Stimulated activated CD4-positive, alpha-beta T cell treated with anti-CD3 and anti-CD28 coated beads, Interleukin-1b, Interleukin-23, amount 100 ng/mL, for 4 hours (primary cell): ENCODE data around the gene COL16A1.

ENCODE experiments used
- DNase-seq, 2 donors: peaks; one replicate each; pipeline ENCODE4 v3.0.0-alpha.2; 2020; ENCODE audit warnings: low read depth in 2 of 2

Gene COL16A1

DNA sequence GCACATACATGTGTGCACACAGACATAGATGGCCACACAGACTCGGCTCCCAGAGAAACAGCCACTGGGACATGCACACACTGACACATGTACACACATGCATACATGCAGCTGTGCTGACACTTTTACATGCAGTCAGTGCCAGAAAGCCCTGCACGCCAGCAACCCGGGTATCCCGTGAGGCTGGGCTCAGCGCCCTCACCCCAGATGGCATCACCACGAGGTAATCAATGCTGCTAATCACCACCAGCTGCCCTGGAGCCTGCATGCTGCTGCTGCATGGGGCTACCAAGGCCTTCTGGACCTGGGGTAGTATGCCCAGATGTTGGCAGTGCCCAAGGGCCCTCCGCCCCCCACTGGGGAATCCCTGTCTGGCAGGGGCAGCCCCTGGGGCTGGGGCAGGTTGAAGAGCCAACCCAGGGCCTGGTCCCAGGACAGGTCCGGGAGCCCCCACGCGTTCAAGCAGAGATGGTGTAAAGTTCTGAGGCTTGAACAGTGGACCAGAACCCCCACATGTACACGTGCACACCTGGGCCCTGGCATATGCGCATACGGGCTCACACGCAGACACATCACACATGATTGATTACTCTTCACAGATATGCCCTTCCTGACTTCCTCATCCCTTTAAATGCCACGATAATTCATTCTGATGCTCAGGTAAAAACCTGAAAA lies 2.7 kb upstream of the COL16A1 start:
- no peak for DNase-seq

- peak; percentile 42 to 45 for DNase-seq
Measured at GRCh38 chr1:31705080-31705866, 1.5 kb upstream of the COL16A1 start.

GRCh38 chr1:31704271-31705079 lies 658 bp upstream of the COL16A1 start:
- no peak for DNase-seq

- DNase-seq = no peak
Measured at GRCh38 chr1:31702836-31703404, 897 bp downstream of the COL16A1 start.

- DNase-seq = peak in 1 of 2 donors; percentile 28
Measured at GRCh38 chr1:31701091-31701736, 2.6 kb downstream of the COL16A1 start.

DNA sequence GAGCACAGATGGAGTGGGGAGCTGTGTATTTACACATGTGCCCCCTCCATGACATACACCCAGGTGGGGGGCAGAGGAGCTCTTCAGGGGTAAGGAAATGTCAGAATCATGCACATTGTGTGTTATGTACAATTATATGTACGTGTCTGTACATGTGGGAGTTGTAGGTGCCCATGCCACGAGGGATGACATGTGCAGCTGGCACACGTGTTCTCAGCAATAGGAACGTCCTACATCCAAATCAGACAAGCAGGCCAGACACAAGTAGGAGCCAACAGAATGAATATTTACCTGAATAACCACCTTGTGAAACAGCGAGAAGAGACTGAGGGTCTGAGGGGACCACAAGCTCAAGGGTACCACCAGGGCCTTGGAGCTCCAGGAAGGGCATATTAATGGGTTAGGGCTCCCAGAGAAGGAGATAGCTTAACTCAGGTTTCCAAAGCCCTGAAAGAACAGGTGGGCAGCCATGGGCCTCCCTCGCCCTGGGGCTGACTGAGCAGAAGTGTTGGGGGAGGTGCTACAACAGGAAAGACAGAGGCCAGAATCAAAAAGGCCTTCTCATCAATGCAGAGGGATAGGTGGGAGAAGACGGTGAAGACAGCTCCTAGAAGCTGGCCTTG lies 3.2 kb downstream of the COL16A1 start:
- DNase-seq = no peak

DNA sequence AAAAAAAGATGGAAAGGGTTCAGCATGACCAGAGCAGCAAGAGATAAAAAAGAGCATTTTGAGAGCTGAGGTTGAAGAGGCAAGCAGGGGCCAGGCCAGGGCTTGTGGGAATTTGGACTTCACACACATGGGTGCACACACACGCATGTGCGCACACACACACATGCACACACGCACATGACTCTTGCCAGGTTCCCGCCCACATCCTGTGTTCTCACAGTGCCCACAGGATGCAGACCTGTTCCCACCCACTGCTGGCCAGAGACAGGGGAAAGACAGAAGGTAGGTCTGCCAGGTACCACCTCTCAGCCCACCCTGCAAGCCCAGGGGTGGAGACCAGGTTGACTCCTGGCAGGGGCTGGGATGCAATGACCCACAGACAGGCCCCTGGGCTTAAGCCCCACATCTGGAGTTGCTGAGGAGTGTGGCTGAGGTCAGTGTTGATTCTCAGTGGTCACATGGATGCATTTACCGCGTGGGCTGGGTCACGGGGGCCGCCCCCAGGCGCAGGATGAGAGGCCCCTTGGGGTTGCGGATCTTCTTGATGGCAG lies 4.4 kb downstream of the COL16A1 start:
- DNase-seq = no peak

GRCh38 chr1:31697369-31697984 lies 6.3 kb downstream of the COL16A1 start:
- DNase-seq = no peak

DNA sequence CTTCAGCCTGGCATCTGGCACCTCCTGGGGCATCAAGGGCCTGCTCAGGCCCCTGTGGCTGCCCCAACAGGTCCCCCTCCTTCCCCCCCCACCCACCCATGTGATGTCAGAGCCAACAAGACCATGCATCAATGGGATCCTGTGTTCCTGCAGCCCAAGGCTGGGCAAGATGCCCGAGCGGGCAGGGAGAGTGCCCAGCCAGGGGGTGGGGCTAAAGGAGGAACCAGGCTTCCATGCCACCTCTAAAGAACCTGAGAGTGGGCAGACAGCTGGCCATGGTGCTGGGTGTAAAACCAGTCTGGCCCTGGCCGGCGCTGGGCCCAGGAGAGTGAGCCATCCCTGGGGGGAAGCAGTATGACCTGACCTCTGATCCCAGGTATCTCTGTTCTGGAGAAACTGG lies 7.6 kb downstream of the COL16A1 start:
- no peak for DNase-seq

DNA sequence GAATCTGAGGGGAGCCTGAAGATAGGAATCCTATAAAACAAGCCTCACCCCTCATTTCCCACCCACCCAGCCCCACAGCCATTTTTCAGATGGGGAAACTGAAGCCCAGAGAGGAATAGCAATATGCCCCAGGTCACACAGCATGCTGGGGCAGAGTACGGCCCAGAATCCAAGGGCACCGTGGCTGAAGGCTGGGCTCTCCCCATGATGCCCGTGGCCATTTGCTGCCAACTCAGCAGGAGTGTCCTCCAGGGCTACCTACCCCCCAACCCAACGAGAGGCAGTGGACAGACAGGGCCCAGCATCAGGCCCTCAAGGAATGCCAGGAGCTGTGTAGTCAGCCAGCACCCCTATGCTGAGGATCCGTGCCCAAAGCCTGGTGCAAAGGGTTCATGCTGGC lies 8.5 kb downstream of the COL16A1 start:
- no peak for DNase-seq

DNA sequence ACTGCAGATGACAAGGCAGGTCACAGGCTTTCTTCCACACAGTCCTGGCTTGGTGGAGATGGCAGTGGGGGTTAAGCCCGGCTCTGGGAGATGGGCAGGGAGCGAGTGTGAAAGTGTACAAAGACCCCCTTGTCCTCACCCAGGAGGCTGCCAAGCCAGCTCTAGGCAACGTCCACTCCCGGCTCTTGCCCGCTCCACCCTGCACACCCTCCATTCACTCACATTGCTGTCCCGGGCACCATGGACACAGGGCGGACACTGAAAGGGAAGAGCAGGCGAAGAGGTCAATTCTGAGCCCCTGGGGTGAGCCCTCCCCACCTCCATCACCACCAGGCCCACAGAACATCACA lies 8.9 kb downstream of the COL16A1 start:
- DNase-seq = no peak

DNA sequence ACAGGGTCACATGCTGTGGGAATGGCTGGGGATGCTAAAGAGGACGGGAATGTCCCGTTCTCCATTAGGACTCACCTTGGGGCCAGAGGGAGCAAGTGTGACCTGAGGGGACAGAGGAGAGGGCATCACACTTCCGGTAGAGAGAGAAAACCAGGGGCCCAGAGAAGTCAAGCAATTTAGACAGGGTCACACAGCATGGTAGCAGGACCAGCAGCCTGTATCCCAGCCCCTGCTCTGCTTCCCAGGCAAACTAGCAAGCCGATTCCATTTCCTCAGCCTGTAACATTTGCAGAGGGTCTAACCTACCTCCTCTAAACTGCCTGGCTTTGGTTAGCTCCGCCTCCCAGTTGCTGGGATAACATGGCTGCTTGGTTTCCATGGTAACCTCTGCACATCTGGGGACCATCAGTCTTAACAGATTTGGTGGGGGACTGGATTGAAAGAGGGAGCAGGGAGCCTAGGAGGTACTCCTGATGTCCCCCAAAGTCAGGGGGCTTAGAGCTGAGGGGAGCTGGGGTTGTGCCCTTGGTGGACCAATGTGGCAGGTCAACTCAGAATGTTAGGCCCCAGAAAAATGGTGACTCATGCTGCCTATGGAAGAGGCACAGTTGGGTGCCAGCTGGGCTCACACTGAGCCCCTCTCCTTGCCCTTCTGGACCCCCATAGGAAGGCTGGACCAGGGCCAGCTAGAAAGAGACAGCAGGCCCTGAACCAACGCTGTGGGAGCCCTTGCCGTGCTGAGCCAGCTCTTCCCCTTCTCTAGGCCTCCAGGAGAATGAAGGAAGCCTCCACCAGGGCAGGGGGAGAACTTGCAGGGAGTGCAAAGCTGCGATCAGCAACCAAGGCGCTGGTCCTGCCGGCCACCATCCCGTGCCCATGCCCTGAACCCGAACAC lies 9.5 kb downstream of the COL16A1 start:
- no peak for DNase-seq

GRCh38 chr1:31693231-31693630 lies 10.6 kb downstream of the COL16A1 start:
- DNase-seq = no peak

DNA sequence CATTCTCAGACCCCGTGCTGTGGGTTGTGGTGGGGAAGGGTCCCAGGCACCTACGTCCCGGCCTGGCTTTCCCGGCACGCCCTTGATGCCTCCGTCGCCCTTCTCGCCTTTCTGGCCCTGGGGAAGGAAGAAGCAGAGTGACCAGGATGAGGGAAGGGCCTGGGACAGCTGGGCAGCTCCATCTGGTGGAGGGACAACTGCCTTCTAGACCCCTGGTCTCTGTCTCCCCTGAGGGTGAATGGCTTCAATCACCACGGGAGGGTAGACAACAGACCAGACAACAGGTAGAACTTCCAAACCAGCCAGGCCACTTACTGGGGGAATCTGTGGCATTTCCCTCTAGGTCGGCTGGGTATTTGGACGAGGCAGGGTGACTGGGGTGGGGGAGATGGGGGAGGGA lies 11.9 kb downstream of the COL16A1 start:
- no peak for DNase-seq

- no peak for DNase-seq
Measured at GRCh38 chr1:31691446-31691845, 12.4 kb downstream of the COL16A1 start.

DNA sequence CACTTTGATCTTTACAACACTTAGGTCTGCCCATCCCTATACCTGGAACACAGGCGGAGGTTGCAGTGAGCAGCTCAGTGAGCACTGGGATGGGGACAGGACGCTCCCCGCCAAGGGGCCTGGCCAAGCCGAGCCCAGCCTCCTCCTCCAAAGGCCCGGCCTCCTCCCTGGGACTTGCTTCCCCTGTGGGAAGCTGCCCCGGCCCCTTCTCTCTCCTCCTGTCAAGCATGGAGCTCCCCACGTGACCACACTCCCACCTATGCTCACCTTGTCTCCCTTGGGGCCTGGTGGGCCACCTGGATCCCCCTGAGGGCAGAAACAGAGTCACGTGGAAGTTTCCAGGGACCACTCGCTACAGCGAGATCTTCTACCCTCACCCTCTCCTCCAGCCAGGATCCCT lies 12.9 kb downstream of the COL16A1 start:
- DNase-seq = no peak

DNA sequence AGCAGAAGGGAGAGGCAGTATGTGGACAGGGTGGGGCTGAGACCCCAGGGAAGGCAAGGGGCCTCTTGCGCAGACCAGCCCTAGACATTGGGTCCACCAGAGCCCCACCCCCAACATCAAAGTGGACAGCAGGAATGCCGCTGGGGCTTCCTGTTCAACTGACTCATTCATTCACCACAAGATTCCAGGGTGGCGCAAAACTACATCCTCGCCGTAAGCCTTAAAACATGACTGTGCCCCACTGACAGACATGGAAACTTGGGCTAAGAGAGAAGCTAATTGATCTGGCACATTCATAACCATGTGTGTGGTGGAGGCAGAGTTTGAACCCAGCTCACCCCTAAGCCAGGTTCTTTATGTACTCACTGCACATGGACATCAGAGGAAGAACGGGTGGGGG lies 14.0 kb downstream of the COL16A1 start:
- no peak for DNase-seq

DNA sequence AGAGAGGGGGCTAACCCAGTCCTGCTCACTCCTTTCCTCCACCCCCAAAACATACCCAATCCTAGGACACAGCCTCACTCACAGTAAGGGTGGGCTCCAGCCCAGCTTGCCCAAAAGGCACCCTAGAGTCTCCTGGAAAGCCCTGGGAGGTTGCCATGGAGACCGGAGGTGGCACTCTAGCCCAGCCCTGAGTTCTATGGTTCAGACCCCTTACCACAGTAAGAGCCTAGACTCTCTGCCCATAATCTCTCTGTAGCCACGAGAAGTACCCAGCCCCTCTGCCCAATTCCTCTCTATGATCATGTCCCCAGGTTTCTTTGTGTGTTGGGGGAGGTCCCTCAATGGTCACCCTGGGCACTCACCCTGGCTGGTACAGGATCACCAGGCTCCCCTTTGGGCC lies 14.4 kb downstream of the COL16A1 start:
- DNase-seq = no peak

GRCh38 chr1:31688233-31688918 lies 15.4 kb downstream of the COL16A1 start:
- DNase-seq = no peak
